ENCODE results near the gene ANP32A. TPM values are rescaled to one million over a fixed set of nuclear protein-coding genes. Genes with fewer than 3 reads are reported as not detected.

ANP32A gene
- total RNA-seq, 1 donor from 2014 or later: 333 TPM

DNA sequence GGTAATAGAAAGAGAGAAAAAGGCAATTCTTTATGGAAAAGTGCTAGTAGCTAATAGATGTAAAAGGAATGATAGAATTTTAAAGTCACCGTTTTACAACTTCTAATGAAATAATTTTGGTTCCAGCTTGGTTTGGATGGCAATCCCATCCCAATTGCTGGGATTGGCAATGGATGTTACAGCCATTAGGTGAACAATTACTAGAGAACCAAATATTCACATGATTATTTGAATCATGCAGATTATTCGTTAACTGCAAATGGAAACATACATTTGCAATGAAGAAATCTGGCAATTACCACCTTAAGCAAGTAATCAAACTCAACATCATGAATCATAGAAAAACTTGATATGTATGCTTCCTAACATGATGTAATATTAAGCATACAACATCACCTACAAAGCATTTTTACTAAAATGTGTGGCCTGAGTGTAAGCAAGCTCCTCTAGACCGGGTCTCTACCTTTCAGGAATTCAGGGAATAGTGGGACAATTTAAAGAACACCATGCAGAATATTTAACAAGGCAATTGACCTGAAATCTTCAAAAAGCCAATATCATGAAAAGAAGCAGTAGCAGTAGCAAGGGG is 26.2 kb upstream of the ANP32A start:
- H3K4me3 Mint-ChIP-seq: no peak overlapping the region
- Histone ChIP-seq H2AFZ (replicated peaks) (no peak overlapping the region), H3K4me2 (no peak overlapping the region), H3F3A (ENCODE audit: low read depth) (no peaks in the 10 kb centered on the region), H3K9ac (no peak overlapping the region), H3K79me2 (ENCODE audit: low read depth) (no peaks in the 10 kb centered on the region), H3K9me3 (ENCODE audit: low read depth) (no peaks in the 10 kb centered on the region), H3K4me1 (no peaks in the 10 kb centered on the region), H4K20me1 (ENCODE audit: low read depth) (no peaks in the 10 kb centered on the region), H3K36me3 (no peaks in the 10 kb centered on the region), H3K4me3 (no peak overlapping the region), H3K27me3 (peaks cover 33% of the 10 kb centered on the region), H3K27ac (no peak overlapping the region)
- no peak overlapping the region for H3K27ac Mint-ChIP-seq
- DNase-seq (ENCODE audit: low spot score): no peak
- peaks cover 17% of the 10 kb centered on the region for H3K27me3 Mint-ChIP-seq (ENCODE audit: insufficient read depth, low read depth)
- H3K36me3 Mint-ChIP-seq: no peaks in the 10 kb centered on the region
- peaks cover 2% of the 10 kb centered on the region for H3K4me1 Mint-ChIP-seq
- no peaks in the 10 kb centered on the region for H3K9me3 Mint-ChIP-seq
- TF ChIP-seq, protein P1, sequence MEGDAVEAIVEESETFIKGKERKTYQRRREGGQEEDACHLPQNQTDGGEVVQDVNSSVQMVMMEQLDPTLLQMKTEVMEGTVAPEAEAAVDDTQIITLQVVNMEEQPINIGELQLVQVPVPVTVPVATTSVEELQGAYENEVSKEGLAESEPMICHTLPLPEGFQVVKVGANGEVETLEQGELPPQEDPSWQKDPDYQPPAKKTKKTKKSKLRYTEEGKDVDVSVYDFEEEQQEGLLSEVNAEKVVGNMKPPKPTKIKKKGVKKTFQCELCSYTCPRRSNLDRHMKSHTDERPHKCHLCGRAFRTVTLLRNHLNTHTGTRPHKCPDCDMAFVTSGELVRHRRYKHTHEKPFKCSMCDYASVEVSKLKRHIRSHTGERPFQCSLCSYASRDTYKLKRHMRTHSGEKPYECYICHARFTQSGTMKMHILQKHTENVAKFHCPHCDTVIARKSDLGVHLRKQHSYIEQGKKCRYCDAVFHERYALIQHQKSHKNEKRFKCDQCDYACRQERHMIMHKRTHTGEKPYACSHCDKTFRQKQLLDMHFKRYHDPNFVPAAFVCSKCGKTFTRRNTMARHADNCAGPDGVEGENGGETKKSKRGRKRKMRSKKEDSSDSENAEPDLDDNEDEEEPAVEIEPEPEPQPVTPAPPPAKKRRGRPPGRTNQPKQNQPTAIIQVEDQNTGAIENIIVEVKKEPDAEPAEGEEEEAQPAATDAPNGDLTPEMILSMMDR (IDR thresholded peaks at IDR 0.05): no peak
- no peak for TF ChIP-seq EZH2 (IDR thresholded peaks at IDR 0.05)
- TF ChIP-seq EZH2phosphoT487 (IDR thresholded peaks at IDR 0.05): no peak

DNA sequence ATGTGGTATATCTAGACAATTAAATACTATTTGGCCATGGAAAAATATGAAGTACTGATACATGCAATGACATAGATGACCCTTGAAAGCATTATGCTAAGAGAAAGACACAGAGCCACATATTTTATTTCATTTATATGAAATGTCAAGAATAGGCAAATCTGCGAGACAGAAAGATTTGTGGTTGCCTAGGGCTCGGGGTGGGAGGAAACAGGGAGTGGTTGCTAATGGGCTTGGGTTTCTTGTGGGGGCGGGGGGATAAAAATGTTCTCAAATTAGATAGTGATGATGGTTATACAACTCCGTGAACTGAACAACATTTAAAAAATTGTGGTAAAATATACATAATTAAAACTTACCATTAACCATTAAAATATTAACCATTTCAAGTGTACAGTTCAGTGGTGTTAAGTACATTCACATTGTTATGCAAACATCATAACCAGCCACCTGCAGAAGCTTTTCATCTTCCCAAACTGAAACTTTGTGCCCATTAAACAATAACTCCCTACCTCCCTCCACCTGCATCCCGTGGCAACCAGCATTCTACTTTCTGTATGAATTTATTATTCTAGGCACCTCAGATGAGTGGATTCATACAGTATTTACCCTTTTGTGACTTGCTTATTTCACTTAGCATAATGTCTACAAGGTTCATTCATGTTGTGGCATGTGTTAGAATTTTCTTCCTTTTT is 24.3 kb upstream of the ANP32A start:
- TF ChIP-seq, protein P1 (IDR thresholded peaks at IDR 0.05): no peak
- no peak for TF ChIP-seq EZH2phosphoT487 (IDR thresholded peaks at IDR 0.05)
- TF ChIP-seq EZH2 (IDR thresholded peaks at IDR 0.05): no peak
- Histone ChIP-seq H3K4me2 (no peak overlapping the region), H4K20me1 (ENCODE audit: low read depth) (no peaks in the 10 kb centered on the region), H3K9ac (no peak overlapping the region), H3K79me2 (ENCODE audit: low read depth) (no peaks in the 10 kb centered on the region), H3K36me3 (no peaks in the 10 kb centered on the region), H3K27me3 (peaks cover 53% of the 10 kb centered on the region), H3K27ac (no peak overlapping the region), H2AFZ (replicated peaks) (no peak overlapping the region), H3K4me3 (no peak overlapping the region), H3F3A (ENCODE audit: low read depth) (no peaks in the 10 kb centered on the region), H3K4me1 (no peaks in the 10 kb centered on the region), H3K9me3 (ENCODE audit: low read depth) (no peaks in the 10 kb centered on the region)
- Mint-ChIP-seq H3K27me3 (ENCODE audit: insufficient read depth, low read depth) (peaks cover 17% of the 10 kb centered on the region), H3K9me3 (no peaks in the 10 kb centered on the region), H3K4me1 (peaks cover 2% of the 10 kb centered on the region), H3K27ac (no peak overlapping the region), H3K4me3 (no peak overlapping the region), H3K36me3 (no peaks in the 10 kb centered on the region)
- no peak for DNase-seq (ENCODE audit: low spot score)

- H2AFZ ChIP-seq (replicated peaks): peak overlapping the region; percentile 27
- H3K27me3 Mint-ChIP-seq (ENCODE audit: insufficient read depth, low read depth): peaks cover 15% of the 10 kb centered on the region
- no peak overlapping the region for H3K27ac ChIP-seq
- H3K9me3 Mint-ChIP-seq: no peaks in the 10 kb centered on the region
- DNase-seq (ENCODE audit: low spot score): peak; percentile 80
- H3K27ac Mint-ChIP-seq: no peak overlapping the region
- no peaks in the 10 kb centered on the region for H3K4me1 ChIP-seq
- H3K4me3 Mint-ChIP-seq: peak overlapping the region; percentile 79
- no peak for TF ChIP-seq EZH2phosphoT487 (IDR thresholded peaks at IDR 0.05)
- TF ChIP-seq EZH2 (IDR thresholded peaks at IDR 0.05): peak; percentile 37
- TF ChIP-seq, protein P1 (IDR thresholded peaks at IDR 0.05): no peak
- H3K4me2 ChIP-seq: peak overlapping the region; percentile 83
- H3K4me1 Mint-ChIP-seq: peaks cover 2% of the 10 kb centered on the region
- H3K36me3 Mint-ChIP-seq: no peaks in the 10 kb centered on the region
- H3K79me2 ChIP-seq (ENCODE audit: low read depth): no peaks in the 10 kb centered on the region
- H3K9me3 ChIP-seq (ENCODE audit: low read depth): no peaks in the 10 kb centered on the region
- peak overlapping the region; percentile 47 for H3K4me3 ChIP-seq
- H3K9ac ChIP-seq: no peak overlapping the region
- peaks cover 61% of the 10 kb centered on the region for H3K27me3 ChIP-seq
- no peaks in the 10 kb centered on the region for H4K20me1 ChIP-seq (ENCODE audit: low read depth)
- no peaks in the 10 kb centered on the region for H3F3A ChIP-seq (ENCODE audit: low read depth)
- H3K36me3 ChIP-seq: no peaks in the 10 kb centered on the region
Observed at GRCh38 chr15:68843425-68844311, 23.0 kb upstream of the ANP32A start.

Data from neural progenitor cell (in vitro differentiated cells).